IPS-18c (cell line): ENCODE results near the gene ENTREP1.
"Not testable (repeated sequence)": the region's sequence is repeated elsewhere in the genome, so short reads cannot be mapped to it uniquely, and the experiment has no call there.

Experiments used
- H3K4me3 ChIP-seq: 2 replicates; pipeline ENCODE4 v1.7.0; 2013; ENCODE audit warnings: low read depth, mild to moderate bottlenecking, low read length, moderate library complexity; ENCODE audit not compliant: insufficient read depth
- H3K9me3 ChIP-seq: one replicate; pipeline ENCODE4 v1.6.1; 2013; ENCODE audit warnings: mild to moderate bottlenecking, low read length, moderate library complexity; ENCODE audit not compliant: control insufficient read depth, insufficient read depth

The ENTREP1 gene

DNA sequence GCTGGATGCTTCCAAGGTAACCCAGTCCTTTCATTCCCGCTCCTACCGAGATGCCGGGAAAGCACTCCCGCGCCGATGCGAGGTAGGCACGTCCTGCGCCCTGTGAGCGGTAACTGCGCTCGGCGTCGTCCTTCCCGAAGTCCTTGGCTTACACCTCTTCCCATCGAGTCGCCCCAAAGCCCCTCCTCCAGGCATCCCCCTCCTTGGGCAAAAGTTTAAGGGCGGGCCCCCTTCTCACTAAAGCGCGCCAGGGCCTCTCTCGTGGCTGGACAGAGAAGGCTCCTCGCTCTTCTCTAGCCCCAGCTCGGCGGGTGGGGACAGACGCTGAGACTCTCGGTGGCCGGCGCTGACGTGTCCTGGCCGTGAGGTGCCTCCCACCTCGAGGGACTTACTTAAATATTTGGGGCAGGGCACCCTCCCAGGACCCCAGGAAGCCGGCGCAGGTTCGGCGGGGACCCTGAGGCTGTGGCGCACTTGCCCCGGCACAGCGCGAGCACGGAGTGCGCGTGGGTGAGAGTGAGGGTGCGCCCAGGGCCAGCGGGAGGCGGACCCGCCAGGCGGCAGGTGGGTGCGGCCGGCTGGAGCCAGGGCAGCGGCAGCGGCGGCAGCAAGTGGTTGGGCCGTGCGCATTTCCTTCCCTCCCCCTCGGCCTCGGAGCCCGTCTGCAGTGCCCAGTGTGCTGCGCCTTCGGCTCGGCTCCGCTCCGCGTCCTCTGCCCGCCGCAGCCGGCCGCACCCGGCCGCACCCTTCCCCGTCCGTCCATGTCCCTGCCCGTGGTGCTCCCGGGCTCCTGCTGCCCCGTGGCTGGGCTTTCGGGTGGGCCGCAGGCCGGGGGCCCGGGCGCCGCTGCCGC, at the start of gene ENTREP1:
TSS of gene ENTREP1 (plus strand) at position 667 of the 853 bp plus-strand sequence. CDS start at position 762, 95 bp downstream.
- Histone ChIP-seq H3K4me3 (peak within 1 kb of the TSS; percentile 74), H3K9me3 (peaks cover 2% of the 10 kb centered on the region)

DNA sequence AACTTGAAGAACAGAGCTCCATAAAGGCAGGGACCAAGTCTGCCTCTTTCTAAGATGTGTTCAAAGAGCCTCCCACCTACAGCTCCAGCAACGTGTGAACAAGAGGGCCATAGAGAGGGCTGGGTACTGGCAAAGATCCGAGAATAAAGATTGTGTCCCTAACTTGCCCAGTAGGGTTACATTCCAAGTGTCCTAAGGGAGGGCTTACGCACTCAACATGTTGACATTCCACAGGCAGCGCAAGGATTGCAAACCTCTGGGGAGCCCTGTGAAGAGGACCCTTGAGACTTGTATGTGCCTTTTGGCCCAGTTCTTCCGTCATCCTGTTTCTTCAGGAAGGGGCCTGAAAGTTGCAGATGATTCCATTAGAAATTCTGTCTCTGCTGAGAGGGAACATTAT, 48.2 kb upstream of the ENTREP1 start:
- H3K9me3 ChIP-seq = no peaks in the 10 kb centered on the region
- no peak overlapping the region for H3K4me3 ChIP-seq

- H3K4me3 ChIP-seq = no peak overlapping the region
- H3K9me3 ChIP-seq = no peaks in the 10 kb centered on the region
Measured at GRCh38 chr9:69279084-69279731, 45.8 kb upstream of the ENTREP1 start.

- Histone ChIP-seq H3K4me3 (no peak overlapping the region), H3K9me3 (no peaks in the 10 kb centered on the region)
Measured at GRCh38 chr9:69279733-69280132, 45.3 kb upstream of the ENTREP1 start.

- no peak overlapping the region for H3K4me3 ChIP-seq
- no peaks in the 10 kb centered on the region for H3K9me3 ChIP-seq
Measured at GRCh38 chr9:69283003-69283402, 42.0 kb upstream of the ENTREP1 start.

- Histone ChIP-seq H3K9me3 (no peaks in the 10 kb centered on the region), H3K4me3 (no peak overlapping the region)
Measured at GRCh38 chr9:69292078-69292477, 32.9 kb upstream of the ENTREP1 start.

DNA sequence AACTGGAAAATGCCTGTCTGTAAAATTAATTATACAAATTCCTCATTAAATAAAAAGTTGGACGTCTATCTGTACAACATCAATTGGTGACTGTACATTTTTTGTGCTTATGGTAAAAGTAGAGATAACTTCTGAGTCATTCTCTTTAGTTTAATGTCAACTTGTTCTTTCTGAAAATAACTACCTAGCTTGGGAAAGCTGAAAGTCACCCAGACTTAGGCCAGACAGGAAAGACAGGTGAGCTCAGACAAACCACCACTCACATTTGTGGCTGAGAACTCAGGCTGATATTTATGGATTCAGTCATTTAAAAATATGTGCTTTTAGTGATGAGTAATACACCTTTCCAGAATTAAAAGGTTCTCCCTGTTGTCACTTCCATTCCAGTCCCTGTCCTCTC, 31.9 kb upstream of the ENTREP1 start:
- H3K4me3 ChIP-seq = no peak overlapping the region
- no peaks in the 10 kb centered on the region for H3K9me3 ChIP-seq

DNA sequence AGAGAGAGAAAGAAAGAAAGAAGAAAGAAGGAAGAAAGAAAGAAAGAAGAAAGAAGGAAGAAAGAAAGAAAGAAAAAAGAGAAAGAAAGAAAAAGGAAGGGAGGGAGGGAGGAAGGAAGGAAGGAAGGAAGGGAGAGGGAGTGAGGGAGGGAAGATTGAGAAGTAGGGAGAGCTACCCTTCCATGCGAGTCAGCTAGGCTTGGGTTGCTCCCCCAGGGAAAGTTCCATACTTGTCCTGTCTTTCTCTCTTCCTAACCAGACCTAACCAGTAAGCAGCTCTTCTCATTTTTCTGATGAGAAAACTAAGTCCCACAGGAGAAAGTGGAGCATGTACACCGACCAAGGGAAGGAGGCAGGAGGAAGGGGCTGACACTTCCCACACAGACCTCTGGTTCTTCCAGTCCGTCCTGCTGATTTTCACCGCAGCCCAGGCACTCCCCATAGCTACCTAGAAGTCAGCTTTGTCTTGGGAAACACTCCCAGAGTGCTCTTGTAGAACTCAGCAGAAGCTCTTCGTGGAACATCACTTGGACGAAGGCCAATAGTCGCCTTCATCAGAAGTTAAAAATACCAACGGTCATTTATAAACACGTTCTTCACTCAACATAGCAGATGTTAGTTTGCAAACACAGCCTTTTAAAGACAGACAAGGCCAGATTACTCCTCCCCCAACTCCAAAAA, 29.0 kb upstream of the ENTREP1 start:
- Histone ChIP-seq H3K9me3 (no peaks in the 10 kb centered on the region), H3K4me3 (no peak overlapping the region)

DNA sequence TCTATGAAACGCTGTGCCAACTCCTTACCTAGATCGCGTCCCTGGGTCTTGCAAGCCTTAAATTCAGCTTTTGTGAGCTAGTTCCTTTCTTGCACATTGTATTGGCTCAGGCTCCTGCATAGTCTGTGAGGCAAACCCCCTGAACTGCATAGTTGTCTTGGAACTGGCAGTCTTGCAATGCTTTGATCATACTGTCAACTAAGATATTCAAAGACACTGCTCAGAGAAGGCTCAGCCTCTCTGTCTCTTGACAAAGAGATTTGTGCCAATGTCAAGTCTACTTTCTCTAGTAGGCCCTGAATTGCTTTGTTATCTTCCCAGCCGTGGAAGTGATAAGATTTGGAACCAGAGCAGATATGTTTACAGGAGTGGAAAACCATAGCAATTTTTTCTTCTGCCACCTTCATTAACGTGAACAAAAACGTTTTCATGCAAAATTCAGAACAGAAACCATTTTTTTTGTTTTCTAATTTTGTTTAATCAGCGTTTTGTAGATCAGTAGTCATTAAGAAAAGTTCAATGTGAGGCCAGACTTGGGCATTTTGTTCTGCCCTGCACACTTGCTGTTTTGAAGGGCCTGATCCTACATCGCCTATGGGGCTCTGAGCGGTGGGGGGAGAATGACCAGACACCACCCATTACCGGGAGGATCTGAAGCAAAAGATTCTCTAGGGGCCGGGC, 27.6 kb upstream of the ENTREP1 start:
- H3K4me3 ChIP-seq = no peak overlapping the region
- H3K9me3 ChIP-seq = no peaks in the 10 kb centered on the region

GRCh38 chr9:69299315-69299714, 25.7 kb upstream of the ENTREP1 start:
- Histone ChIP-seq H3K9me3 (no peaks in the 10 kb centered on the region), H3K4me3 (no peak overlapping the region)

DNA sequence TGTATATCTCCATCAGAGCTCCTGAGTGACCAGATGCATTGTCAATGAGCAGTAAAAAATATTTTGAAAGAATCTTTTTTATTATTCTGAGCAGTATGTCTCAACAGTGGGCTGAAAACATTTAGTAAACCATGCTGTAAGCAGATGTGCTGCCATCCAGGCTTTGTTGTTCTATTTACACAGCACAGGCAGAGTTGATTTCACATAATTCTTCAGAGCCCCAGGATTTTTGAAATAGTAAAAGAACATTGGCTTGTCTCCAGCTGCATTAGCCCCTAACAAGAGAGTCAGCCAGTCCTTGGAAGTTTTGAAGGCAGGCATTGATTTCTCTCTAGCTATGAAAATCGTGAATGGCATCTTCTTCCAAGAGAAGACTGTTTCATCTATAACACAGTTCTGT, 25.2 kb upstream of the ENTREP1 start:
- H3K9me3 ChIP-seq = no peaks in the 10 kb centered on the region

DNA sequence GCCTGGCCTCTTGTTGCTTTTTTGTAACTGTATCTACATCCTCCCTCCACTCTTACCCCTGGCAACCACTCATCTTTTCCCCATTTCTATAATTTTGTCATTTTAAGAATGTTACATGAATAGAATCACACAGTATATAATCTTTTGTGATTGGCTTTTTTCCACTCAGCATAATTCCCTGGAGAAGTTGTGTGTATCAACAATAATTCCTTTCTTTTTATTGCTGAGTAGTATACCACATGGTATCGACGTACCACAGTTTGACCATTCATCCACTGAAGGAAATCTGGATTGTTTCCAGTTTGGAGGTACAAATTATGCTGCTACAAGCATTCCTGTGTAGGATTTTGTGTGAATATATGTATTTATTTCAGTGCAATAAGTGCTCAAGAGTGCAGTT, 21.7 kb upstream of the ENTREP1 start:
- no peaks in the 10 kb centered on the region for H3K9me3 ChIP-seq
- H3K4me3 ChIP-seq = no peak overlapping the region

More for the DNA sequence above, 25.2 kb upstream of the ENTREP1 start:
- no peak overlapping the region for H3K4me3 ChIP-seq

DNA sequence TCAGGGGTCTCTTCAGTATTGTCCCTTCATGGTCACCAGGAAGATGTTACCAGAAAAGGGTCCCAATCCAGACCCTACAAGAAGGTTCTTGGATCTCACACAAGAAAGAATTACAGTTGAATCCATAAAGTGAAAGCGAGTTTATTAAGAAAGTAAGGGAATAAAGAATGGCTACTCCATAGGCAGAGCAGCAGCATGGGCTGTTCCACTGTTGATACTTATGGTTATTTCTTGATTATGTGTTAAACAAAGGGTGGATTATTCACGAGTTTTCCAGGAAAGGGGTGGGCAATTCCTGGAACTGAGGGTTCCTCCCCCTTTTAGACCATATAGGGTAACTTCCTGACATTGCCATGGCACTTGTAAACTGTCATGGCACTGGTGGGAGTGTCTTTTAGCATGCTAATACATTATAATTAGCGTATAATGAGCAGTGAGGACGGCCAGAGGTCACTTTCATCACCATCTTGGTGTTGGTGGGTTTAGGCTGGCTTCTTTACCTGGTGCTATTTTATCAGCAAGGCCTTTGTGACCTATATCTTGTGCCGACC, 18.0 kb upstream of the ENTREP1 start:
- not testable (repeated sequence) for H3K4me3 ChIP-seq, H3K9me3 ChIP-seq

DNA sequence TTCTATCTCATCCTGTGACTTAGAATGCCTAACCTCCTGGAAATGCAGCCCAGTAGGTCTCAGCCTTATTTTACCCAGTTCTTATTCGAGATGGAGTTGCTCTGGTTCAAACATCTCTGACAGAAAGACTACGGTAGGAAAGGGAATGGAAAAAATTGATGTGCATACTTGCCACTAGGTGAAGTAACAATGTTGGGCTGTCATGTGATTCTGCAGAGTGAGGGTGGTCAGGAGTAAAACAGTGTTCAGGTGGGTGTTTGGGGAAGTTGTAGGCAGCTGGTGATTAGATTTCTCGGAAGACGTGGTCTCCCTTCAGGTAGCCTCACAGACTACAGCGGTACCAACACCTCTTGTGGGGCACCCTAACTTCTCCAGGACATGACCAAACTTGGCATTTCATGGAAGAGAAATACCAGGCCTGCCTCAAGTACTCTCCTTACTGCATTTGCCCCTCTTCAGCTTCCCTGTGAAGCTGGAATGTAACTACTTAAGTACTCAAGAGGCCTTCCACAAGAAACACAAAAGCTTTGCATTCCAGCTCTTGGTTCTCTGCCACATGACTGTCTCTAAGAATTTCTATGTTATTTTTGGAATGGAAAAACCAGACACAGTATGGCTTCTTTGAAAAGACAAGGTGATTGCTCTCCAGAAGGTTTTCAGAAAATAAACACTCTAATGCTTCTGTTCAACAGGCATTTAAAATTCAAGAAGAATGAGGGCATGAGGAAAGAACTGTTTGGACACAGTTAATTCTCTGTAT, 17.4 kb upstream of the ENTREP1 start:
- Histone ChIP-seq H3K4me3 (no peak overlapping the region), H3K9me3 (no peaks in the 10 kb centered on the region)

GRCh38 chr9:69308206-69308931, 16.6 kb upstream of the ENTREP1 start:
- no peak overlapping the region for H3K4me3 ChIP-seq
- peaks cover 5% of the 10 kb centered on the region for H3K9me3 ChIP-seq

- Histone ChIP-seq H3K4me3 (0 out of 2 replicates have a peak overlapping the region, but pooled peaks have one; percentile 3), H3K9me3 (peaks cover 17% of the 10 kb centered on the region)
Measured at GRCh38 chr9:69313175-69313574, 11.8 kb upstream of the ENTREP1 start.
